Mesendoderm (in vitro differentiated cells): ENCODE results near the gene MT4.

Experiments
- DNase-seq: peaks from one replicate; pipeline ENCODE4 v3.0.0; 2013
- H2AK5ac ChIP-seq: 2 replicates; pipeline ENCODE4 v1.6.1; 2013; ENCODE audit warnings: low read length, inconsistent platforms
- H2BK120ac ChIP-seq: 2 replicates; pipeline ENCODE4 v1.6.1; 2013; ENCODE audit warnings: low read depth, mild to moderate bottlenecking, low read length, moderate library complexity, mixed read lengths
- H2BK15ac ChIP-seq: replicated peaks from 2 replicates; pipeline ENCODE4 v1.6.1; 2013; ENCODE audit warnings: low read depth, mild to moderate bottlenecking, moderate library complexity
- H2BK5ac ChIP-seq: 2 replicates; pipeline ENCODE4 v1.6.1; 2013; ENCODE audit warnings: low read length, inconsistent platforms
- H3K18ac ChIP-seq: 2 replicates; pipeline ENCODE4 v1.6.1; 2013; ENCODE audit warnings: mild to moderate bottlenecking, low read length, mixed read lengths
- H3K23ac ChIP-seq: one replicate; pipeline ENCODE4 v1.6.1; 2013; ENCODE audit warnings: low read length
- H3K27ac ChIP-seq: 2 replicates; pipeline ENCODE4 v1.5.1; 2013; ENCODE audit warnings: low read depth, mild to moderate bottlenecking, inconsistent platforms, low read length, moderate library complexity
- H3K27me3 ChIP-seq: 2 replicates; pipeline ENCODE4 v1.6.1; 2013; ENCODE audit warnings: low read length, control low read depth, mild to moderate bottlenecking, inconsistent platforms; ENCODE audit not compliant: insufficient read depth, poor library complexity
- H3K36me3 ChIP-seq: 2 replicates; pipeline ENCODE4 v1.6.1; 2013; ENCODE audit warnings: low read length, inconsistent platforms; ENCODE audit not compliant: control insufficient read depth, insufficient read depth
- H3K4ac ChIP-seq: one replicate; pipeline ENCODE4 v1.6.1; 2013; ENCODE audit warnings: low read depth, mild to moderate bottlenecking, low read length, moderate library complexity
- H3K4me1 ChIP-seq: 2 replicates; pipeline ENCODE4 v1.6.1; 2013; ENCODE audit warnings: low read depth, low read length, inconsistent platforms; ENCODE audit not compliant: control insufficient read depth
- H3K4me2 ChIP-seq: 2 replicates; pipeline ENCODE4 v1.6.1; 2013; ENCODE audit warnings: low read length
- H3K4me3 ChIP-seq: 2 replicates; pipeline ENCODE4 v1.5.1; 2013; ENCODE audit warnings: mild to moderate bottlenecking, low read length
- H3K56ac ChIP-seq: one replicate; pipeline ENCODE4 v1.6.1; 2013; ENCODE audit warnings: low read length
- H3K79me1 ChIP-seq: 2 replicates; pipeline ENCODE4 v1.6.1; 2013; ENCODE audit warnings: low read length, inconsistent platforms
- H3K79me2 ChIP-seq: 2 replicates; pipeline ENCODE4 v1.6.1; 2013; ENCODE audit warnings: mild to moderate bottlenecking, low read length; ENCODE audit not compliant: control insufficient read depth, insufficient read depth
- H3K9ac ChIP-seq: 2 replicates; pipeline ENCODE4 v1.6.1; 2013; ENCODE audit warnings: low read length, inconsistent platforms
- H4K5ac ChIP-seq: one replicate; pipeline ENCODE4 v1.6.1; 2013; ENCODE audit warnings: low read length
- H4K8ac ChIP-seq: one replicate; pipeline ENCODE4 v1.6.1; 2013; ENCODE audit warnings: low read depth, mild to moderate bottlenecking, control low read depth, low read length, moderate library complexity
- WGBS: extraction: QIAGEN DNeasy Blood & Tissue Kit; methylation state at CpG from one replicate; pipeline ENCODE4 v1.1.7; 2013; ENCODE audit warnings: low lambda C conversion rate, missing lambda C conversion rate; ENCODE audit not compliant: insufficient coverage; ENCODE audit errors: extremely low coverage; 5-methylcytosine and 5-hydroxymethylcytosine counted together

Gene MT4

DNA sequence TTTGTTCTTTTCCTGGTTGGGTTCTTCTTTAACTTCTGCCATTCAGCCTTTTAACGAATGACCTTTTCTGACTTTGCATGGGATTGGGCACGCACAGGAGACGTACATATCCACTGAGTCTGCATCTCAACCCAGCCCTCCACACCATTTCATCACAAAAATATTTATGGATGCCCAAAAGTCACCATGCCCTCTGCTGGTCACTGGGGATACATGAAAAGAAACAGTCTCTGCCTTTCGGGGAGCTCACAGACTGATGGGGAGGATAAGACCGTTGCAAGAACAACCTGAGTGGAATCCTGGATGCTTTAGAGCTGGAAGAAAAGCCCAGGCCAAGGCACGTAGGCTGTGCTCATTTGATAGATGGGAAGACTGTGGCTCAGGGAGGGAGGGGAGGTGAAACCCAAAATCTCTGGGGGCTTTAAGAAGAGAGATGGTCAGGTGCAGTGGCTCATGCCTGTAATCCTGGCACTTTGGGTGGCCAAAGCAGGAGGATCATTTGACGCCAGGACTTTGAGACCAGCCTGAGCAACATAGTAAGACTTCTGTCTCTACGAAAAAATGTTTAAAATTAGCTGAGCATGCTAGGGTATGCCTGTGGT, 35.6 kb downstream of the MT4 start:
- Histone ChIP-seq H3K18ac (no peak overlapping the region), H4K5ac (no peak overlapping the region), H3K79me2 (no peaks in the 10 kb centered on the region), H2BK15ac (no peak overlapping the region), H3K23ac (no peak overlapping the region), H3K4me3 (no peak overlapping the region), H3K27me3 (no peaks in the 10 kb centered on the region), H4K8ac (no peak overlapping the region), H3K4ac (no peak overlapping the region), H3K9ac (no peak overlapping the region), H2AK5ac (no peak overlapping the region), H2BK5ac (no peak overlapping the region), H2BK120ac (no peak overlapping the region), H3K56ac (no peak overlapping the region), H3K4me1 (no peaks in the 10 kb centered on the region), H3K79me1 (no peaks in the 10 kb centered on the region), H3K4me2 (no peak overlapping the region), H3K27ac (no peak overlapping the region), H3K36me3 (no peaks in the 10 kb centered on the region)
- DNase-seq, result peak; percentile 55
- WGBS, result no CpG with 5 or more reads among the region's 8 CpGs

DNA sequence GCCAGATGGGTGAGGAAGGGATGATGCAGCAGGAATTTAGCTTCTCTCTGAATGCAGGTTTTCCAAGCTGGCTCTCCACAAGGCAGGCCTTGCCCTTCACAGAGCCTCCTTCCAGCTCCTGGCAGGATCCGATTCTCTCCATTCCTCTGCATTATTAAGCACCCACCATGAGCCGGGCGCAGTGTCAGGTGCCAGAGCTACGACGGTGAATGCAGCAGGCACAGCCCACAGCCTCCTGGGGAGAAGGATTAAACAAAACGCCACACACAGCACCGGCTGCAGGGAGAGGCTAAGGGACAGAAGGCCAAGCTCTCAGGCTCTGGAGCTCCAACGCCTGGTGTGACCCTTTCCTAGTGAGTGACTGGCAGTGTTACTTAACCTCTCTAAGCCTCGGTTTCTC, 36.5 kb downstream of the MT4 start:
- Histone ChIP-seq H3K4me2 (no peak overlapping the region), H3K4me1 (no peaks in the 10 kb centered on the region), H4K8ac (no peak overlapping the region), H3K9ac (no peak overlapping the region), H3K23ac (no peak overlapping the region), H3K18ac (no peak overlapping the region), H2BK120ac (no peak overlapping the region), H3K4me3 (no peak overlapping the region), H3K36me3 (no peaks in the 10 kb centered on the region), H3K79me2 (no peaks in the 10 kb centered on the region), H2AK5ac (no peak overlapping the region), H3K27me3 (no peaks in the 10 kb centered on the region), H3K79me1 (no peaks in the 10 kb centered on the region), H2BK5ac (no peak overlapping the region), H3K56ac (no peak overlapping the region), H2BK15ac (no peak overlapping the region), H4K5ac (no peak overlapping the region), H3K27ac (no peak overlapping the region), H3K4ac (no peak overlapping the region)
- no peak for DNase-seq
- no CpG with 5 or more reads among the region's 9 CpGs for WGBS

DNA sequence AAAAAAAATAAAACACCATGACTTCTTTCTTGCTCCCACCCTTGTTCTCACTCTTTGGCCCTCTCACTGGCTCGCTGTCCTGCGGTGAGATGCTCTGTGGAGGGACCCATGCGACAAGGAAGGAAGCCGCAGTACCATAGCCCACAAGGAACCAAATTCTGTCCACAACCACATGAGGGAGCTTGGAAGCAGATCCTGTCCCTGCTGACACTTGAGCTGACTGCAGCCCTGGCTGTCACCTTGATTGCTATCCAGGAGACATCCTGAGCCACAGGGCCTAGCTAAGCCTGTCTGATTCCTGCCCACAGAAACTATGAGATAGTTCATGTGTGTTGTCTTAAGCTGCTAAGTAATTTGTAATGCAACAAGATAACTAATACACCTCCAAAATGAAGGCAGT, 38.7 kb downstream of the MT4 start:
- no peak overlapping the region for H3K23ac ChIP-seq
- no peak overlapping the region for H3K18ac ChIP-seq
- H3K4me1 ChIP-seq, result peaks cover 7% of the 10 kb centered on the region
- H3K4ac ChIP-seq, result no peak overlapping the region
- no peak overlapping the region for H2BK5ac ChIP-seq
- no peak overlapping the region for H3K27ac ChIP-seq
- H3K4me3 ChIP-seq, result no peak overlapping the region
- no peaks in the 10 kb centered on the region for H3K36me3 ChIP-seq
- no peak overlapping the region for H3K4me2 ChIP-seq
- DNase-seq, result peak; percentile 90
- H4K8ac ChIP-seq, result no peak overlapping the region
- H3K79me2 ChIP-seq, result no peaks in the 10 kb centered on the region
- H3K79me1 ChIP-seq, result no peaks in the 10 kb centered on the region
- no peak overlapping the region for H2AK5ac ChIP-seq
- no CpG with 5 or more reads among the region's 4 CpGs for WGBS
- no peak overlapping the region for H2BK15ac ChIP-seq
- no peak overlapping the region for H3K56ac ChIP-seq
- no peak overlapping the region for H3K9ac ChIP-seq
- no peak overlapping the region for H4K5ac ChIP-seq
- H2BK120ac ChIP-seq, result no peak overlapping the region
- no peaks in the 10 kb centered on the region for H3K27me3 ChIP-seq

DNA sequence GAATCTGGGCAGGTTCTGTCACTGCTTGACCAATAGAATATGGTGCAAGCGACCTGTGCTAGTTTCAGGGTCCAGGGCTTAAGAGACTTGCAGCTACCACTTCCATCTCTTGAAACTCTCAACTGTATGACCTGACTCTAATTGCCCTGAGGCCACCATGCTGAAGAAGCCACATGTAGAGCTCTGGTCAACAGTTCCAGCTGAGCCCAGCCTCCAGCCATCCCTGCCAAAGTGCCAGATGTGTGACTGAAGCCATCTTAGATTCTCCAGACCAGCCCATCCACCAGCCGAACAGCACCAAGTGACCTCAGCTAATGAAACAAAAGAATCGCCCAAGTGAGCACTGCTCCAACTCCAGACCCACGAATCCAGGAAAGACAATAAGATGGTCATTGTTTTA, 40.1 kb downstream of the MT4 start:
- no peaks in the 10 kb centered on the region for H3K27me3 ChIP-seq
- WGBS, result no CpG with 5 or more reads among the region's 4 CpGs

DNA sequence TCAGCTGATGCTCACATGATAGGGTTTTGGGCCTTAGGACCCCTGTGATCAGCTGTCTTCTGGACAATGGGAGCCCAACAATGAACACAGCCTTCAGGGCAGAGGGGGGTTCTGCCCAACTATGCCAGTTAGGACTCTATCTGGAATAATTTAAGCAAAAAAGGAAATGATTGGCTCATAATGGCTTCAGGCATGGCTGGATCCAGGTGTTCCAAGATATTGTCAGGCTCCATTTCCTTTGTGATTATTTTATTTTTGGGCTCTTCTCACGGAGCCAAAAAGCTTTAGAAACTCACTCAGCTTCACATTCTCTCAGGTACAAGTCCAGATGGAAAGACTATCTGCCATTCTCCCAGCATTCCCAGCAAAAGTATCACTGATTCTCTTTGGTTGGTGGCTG, 40.6 kb downstream of the MT4 start:
- Histone ChIP-seq H4K5ac (no peak overlapping the region), H2AK5ac (no peak overlapping the region), H3K4ac (no peak overlapping the region), H3K23ac (no peak overlapping the region), H4K8ac (no peak overlapping the region), H3K79me2 (no peaks in the 10 kb centered on the region), H3K18ac (no peak overlapping the region), H3K4me1 (peaks cover 9% of the 10 kb centered on the region), H3K27ac (no peak overlapping the region), H3K27me3 (peaks cover 1% of the 10 kb centered on the region), H2BK15ac (no peak overlapping the region), H3K79me1 (no peaks in the 10 kb centered on the region), H3K4me3 (no peak overlapping the region), H3K36me3 (no peaks in the 10 kb centered on the region), H2BK5ac (no peak overlapping the region), H2BK120ac (no peak overlapping the region), H3K56ac (no peak overlapping the region), H3K4me2 (no peak overlapping the region), H3K9ac (no peak overlapping the region)
- no peak for DNase-seq
- WGBS, result no CpG with 5 or more reads among the region's 1 CpG

More for the DNA sequence above, 40.1 kb downstream of the MT4 start:
- H3K4me3 ChIP-seq, result no peak overlapping the region
- H3K4ac ChIP-seq, result no peak overlapping the region
- H3K36me3 ChIP-seq, result no peaks in the 10 kb centered on the region
- H3K23ac ChIP-seq, result no peak overlapping the region
- H2BK15ac ChIP-seq, result no peak overlapping the region
- no peaks in the 10 kb centered on the region for H3K79me2 ChIP-seq
- no peak overlapping the region for H3K18ac ChIP-seq
- H2AK5ac ChIP-seq, result no peak overlapping the region
- H2BK120ac ChIP-seq, result no peak overlapping the region
- no peak overlapping the region for H2BK5ac ChIP-seq
- no peak overlapping the region for H4K8ac ChIP-seq
- peaks cover 7% of the 10 kb centered on the region for H3K4me1 ChIP-seq
- H4K5ac ChIP-seq, result no peak overlapping the region
- H3K4me2 ChIP-seq, result no peak overlapping the region
- no peak for DNase-seq
- no peaks in the 10 kb centered on the region for H3K79me1 ChIP-seq
- H3K27ac ChIP-seq, result no peak overlapping the region
- H3K56ac ChIP-seq, result no peak overlapping the region
- H3K9ac ChIP-seq, result no peak overlapping the region

- H2BK120ac ChIP-seq, result no peak overlapping the region
- H2BK5ac ChIP-seq, result no peak overlapping the region
- H4K8ac ChIP-seq, result no peak overlapping the region
- no peak overlapping the region for H2BK15ac ChIP-seq
- no peaks in the 10 kb centered on the region for H3K79me1 ChIP-seq
- H4K5ac ChIP-seq, result no peak overlapping the region
- H3K27ac ChIP-seq, result no peak overlapping the region
- no peak overlapping the region for H3K4me3 ChIP-seq
- no peak overlapping the region for H3K4ac ChIP-seq
- no peak overlapping the region for H3K23ac ChIP-seq
- no peak for DNase-seq
- H3K56ac ChIP-seq, result no peak overlapping the region
- H3K4me2 ChIP-seq, result no peak overlapping the region
- peaks cover 9% of the 10 kb centered on the region for H3K4me1 ChIP-seq
- no peak overlapping the region for H2AK5ac ChIP-seq
- H3K18ac ChIP-seq, result no peak overlapping the region
- no peaks in the 10 kb centered on the region for H3K79me2 ChIP-seq
- WGBS, result no CpG with 5 or more reads among the region's 3 CpGs
- no peak overlapping the region for H3K9ac ChIP-seq
- H3K36me3 ChIP-seq, result no peaks in the 10 kb centered on the region
- H3K27me3 ChIP-seq, result peaks cover 6% of the 10 kb centered on the region
Observed at GRCh38 chr16:56606071-56606475, 41.2 kb downstream of the MT4 start.
